Caco-2 (cell line): ENCODE data around the gene CD248. TPM values are rescaled to one million over a fixed set of nuclear protein-coding genes. Genes with fewer than 3 reads are reported as not detected.

Experiments used
- BruUV-seq: library from RNA; stranded (reverse); fragments of 400-500 nt; replicated peaks from 2 replicates; lab custom pipeline; 2021; lab: Mats Ljungman, UMichigan
- CTCF ChIA-PET: fragments of 300-600 bp; sonication (Branson Sonifier 250); formaldehyde crosslinking; loops from one replicate; lab custom pipeline; 2022; ENCODE audit warnings: antibody characterized with exemption; lab: Charles Lee
- POLR2A ChIA-PET: fragments of 300-600 bp; sonication (Branson Sonifier 250); formaldehyde crosslinking; loops from one replicate; lab custom pipeline; 2022; ENCODE audit warnings: antibody characterized with exemption; lab: Charles Lee
- DNase-seq, 2 experiments: peaks; one replicate each; pipeline versions ENCODE4 v3.0.0 to v3.0.0-alpha.2; 2020 to 2022
- H3K27me3 ChIP-seq: replicated peaks from 2 replicates; pipeline ENCODE4 v1.6.0; 2011; ENCODE audit warnings: low read length; ENCODE audit not compliant: control insufficient read depth, insufficient read depth
- H3K36me3 ChIP-seq: 2 replicates; pipeline ENCODE4 v1.5.1; 2011; ENCODE audit warnings: low read length; ENCODE audit not compliant: control insufficient read depth, insufficient read depth
- H3K4me1 ChIP-seq: fragments of 250-450 bp; sonication (Bioruptor Pico); 2 replicates; pipeline ENCODE4 v1.5.1; 2020; ENCODE audit warnings: mild to moderate bottlenecking
- H3K4me3 ChIP-seq: 2 replicates; pipeline ENCODE4 v1.5.1; 2011; ENCODE audit warnings: low read depth, mild to moderate bottlenecking, control low read depth, low read length
- H3K9me3 ChIP-seq: fragments of 250-450 bp; sonication (Bioruptor Pico); 2 replicates; pipeline ENCODE4 v1.5.1; 2020; ENCODE audit warnings: mild to moderate bottlenecking, moderate library complexity
- H3K27ac Mint-ChIP-seq: one replicate; pipeline ENCODE4 v1.8.0; 2022; ENCODE audit warnings: mixed read lengths; ENCODE audit not compliant: unreplicated experiment
- H3K27me3 Mint-ChIP-seq: one replicate; pipeline ENCODE4 v1.8.0; 2022; ENCODE audit warnings: mixed read lengths; ENCODE audit not compliant: insufficient read depth, unreplicated experiment
- H3K36me3 Mint-ChIP-seq: one replicate; pipeline ENCODE4 v1.8.0; 2022; ENCODE audit warnings: mild to moderate bottlenecking, mixed read lengths; ENCODE audit not compliant: insufficient read depth, unreplicated experiment
- H3K4me1 Mint-ChIP-seq: one replicate; pipeline ENCODE4 v1.8.0; 2022; ENCODE audit warnings: low read depth, mixed read lengths; ENCODE audit not compliant: unreplicated experiment
- H3K4me3 Mint-ChIP-seq: one replicate; pipeline ENCODE4 v1.8.0; 2022; ENCODE audit warnings: mild to moderate bottlenecking, moderate library complexity, mixed read lengths; ENCODE audit not compliant: unreplicated experiment
- H3K9me3 Mint-ChIP-seq: one replicate; pipeline ENCODE4 v1.8.0; 2022; ENCODE audit warnings: mixed read lengths; ENCODE audit not compliant: unreplicated experiment
- intact Hi-C: fragments of 100-400 bp; cut with micrococcal nuclease; formaldehyde crosslinking; loops from one replicate; pipeline ENCODE4 v1.10.0; 2022; ENCODE audit not compliant: unreplicated experiment
- total RNA-seq: library from RNA; stranded (reverse); gene quantifications from 2 replicates; pipeline ENCODE4 v1.2.3, GENCODE V29; 2022
- TF ChIP-seq, protein P1 (sequence below), 2 experiments: fragments of 200-600 bp in 1 of 2; IDR thresholded peaks; 1 replicate in 1 of 2; 2 replicates in 1 of 2; pipeline versions ENCODE4 v1.5.1 to v1.8.0; 2011 to 2022; ENCODE audit warnings: antibody characterized with exemption in 1 of 2, control low read depth in 1 of 2, inconsistent platforms in 1 of 2, low read depth in 1 of 2, low read length in 1 of 2, mild to moderate bottlenecking in 1 of 2, moderate library complexity in 1 of 2; ENCODE audit not compliant: insufficient read depth in 1 of 2, severe bottlenecking in 1 of 2, unreplicated experiment in 1 of 2

CD248 gene
- total RNA-seq, 1 experiment from 2014 or later = 0.27 TPM

DNA sequence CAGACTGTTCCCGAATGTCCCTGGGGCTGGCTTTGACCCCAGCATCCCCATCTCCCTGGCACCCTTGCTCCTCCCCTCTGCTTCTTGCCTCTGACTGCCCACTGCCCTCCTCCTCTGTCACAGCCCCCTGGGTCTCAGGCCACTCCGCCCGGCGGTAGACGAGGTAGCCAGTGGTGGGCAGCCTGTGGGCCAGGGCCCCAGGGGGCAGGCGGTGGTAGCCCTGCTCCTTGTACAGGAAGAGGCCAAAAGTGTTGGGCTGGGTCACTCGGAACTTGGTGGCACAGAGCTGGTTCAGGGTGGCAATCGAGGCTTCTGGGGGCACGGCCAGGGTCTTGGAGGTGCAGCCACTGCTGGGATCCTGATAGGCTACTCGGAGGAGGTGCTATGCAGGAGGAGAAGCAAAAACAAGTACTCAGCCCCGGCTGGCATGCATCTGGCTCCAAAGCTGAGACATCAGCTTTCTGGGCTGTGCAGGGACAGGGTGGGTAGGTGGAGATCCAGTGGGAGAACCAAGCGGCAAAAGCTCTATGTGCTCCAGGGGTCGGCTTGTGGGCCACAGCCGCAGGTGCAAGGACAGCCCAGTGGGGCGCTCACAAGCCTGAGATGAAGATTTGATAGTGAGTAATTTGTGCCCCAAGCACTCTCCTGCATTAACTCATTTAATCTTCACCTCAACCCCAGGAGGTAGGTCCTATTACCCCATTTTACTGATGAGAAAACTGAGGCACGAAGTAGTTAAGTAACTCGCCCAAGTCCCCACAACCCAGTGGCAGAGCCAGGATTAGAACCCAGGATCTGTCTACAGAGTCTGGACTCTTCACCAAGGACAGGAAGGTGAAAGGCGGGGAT is 15.8 kb upstream of the CD248 start:
- Mint-ChIP-seq H3K4me3 (no peak overlapping the region), H3K4me1 (peaks cover 18% of the 10 kb centered on the region), H3K27ac (no peak overlapping the region), H3K27me3 (no peaks in the 10 kb centered on the region), H3K9me3 (no peaks in the 10 kb centered on the region), H3K36me3 (peaks cover 21% of the 10 kb centered on the region)
- Histone ChIP-seq H3K4me1 (peaks cover 22% of the 10 kb centered on the region), H3K4me3 (no peak overlapping the region), H3K36me3 (no peaks in the 10 kb centered on the region), H3K9me3 (no peaks in the 10 kb centered on the region), H3K27me3 (no peaks in the 10 kb centered on the region)
- POLR2A ChIA-PET = no interaction called here
- intact Hi-C loops = no loop called here
- BruUV-seq = no TSS peak
- TF ChIP-seq, protein P1, sequence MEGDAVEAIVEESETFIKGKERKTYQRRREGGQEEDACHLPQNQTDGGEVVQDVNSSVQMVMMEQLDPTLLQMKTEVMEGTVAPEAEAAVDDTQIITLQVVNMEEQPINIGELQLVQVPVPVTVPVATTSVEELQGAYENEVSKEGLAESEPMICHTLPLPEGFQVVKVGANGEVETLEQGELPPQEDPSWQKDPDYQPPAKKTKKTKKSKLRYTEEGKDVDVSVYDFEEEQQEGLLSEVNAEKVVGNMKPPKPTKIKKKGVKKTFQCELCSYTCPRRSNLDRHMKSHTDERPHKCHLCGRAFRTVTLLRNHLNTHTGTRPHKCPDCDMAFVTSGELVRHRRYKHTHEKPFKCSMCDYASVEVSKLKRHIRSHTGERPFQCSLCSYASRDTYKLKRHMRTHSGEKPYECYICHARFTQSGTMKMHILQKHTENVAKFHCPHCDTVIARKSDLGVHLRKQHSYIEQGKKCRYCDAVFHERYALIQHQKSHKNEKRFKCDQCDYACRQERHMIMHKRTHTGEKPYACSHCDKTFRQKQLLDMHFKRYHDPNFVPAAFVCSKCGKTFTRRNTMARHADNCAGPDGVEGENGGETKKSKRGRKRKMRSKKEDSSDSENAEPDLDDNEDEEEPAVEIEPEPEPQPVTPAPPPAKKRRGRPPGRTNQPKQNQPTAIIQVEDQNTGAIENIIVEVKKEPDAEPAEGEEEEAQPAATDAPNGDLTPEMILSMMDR (IDR thresholded peaks at IDR 0.05; ENCODE audit: insufficient read depth in 1 of 2, low read depth in 1 of 2, low read length in 1 of 2, severe bottlenecking in 1 of 2, unreplicated experiment in 1 of 2) = no peak
- DNase-seq = no peak
- CTCF ChIA-PET = interaction anchor here (1.1 to 2.0 kb wide), 2 partner anchors 20 to 43 kb away, joined by 3 to 8 read pairs; partner anchors contain the start of gene YIF1A

DNA sequence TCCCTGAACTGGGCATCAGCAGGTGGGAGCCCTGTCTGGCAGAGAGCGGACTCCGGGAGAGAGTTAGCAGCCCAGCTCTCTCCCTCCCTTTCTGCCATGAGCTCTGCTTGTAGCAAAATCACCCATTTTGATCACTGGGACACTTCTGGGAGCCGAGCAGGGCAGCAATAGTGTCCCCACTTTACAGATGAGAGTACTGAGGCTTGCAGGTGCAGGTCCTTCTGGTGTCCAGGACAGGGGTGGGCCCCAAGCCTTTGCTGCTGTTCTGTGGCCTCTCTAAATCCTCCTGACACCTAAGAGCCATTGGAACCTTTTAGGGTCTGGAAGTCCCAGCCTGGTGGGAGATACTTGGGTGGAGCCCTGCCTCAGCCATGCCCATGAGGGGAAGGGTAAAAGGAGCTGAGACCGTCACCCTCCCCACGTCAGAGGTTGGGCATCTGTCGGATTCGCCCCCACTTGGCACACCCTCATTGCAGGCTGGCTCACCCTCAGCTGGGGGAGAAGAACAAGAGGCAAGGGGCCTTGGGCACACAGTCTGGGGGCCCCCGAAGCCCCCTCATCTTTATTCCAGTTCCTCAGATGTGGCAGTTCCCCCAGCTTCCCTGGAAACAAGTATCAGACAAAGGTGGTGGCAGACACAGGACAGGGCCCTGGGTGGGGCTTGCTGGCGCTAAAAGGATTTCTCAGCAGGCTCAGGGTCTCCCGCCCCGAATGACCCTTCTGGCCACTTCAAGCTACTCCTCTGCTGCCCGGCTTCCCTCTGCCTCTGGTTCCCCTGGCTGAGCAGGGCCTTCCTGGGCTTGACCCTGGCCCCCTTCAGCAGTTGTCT is 14.9 kb upstream of the CD248 start:
- CTCF ChIA-PET = interaction anchor here (1.1 to 2.0 kb wide), 2 partner anchors 19 to 43 kb away, joined by 3 to 8 read pairs; partner anchors contain the start of gene YIF1A
- intact Hi-C loops = no loop called here
- Histone ChIP-seq H3K4me1 (peaks cover 28% of the 10 kb centered on the region), H3K9me3 (no peaks in the 10 kb centered on the region), H3K4me3 (no peak overlapping the region), H3K36me3 (no peaks in the 10 kb centered on the region), H3K27me3 (no peaks in the 10 kb centered on the region)
- Mint-ChIP-seq H3K27ac (no peak overlapping the region), H3K27me3 (no peaks in the 10 kb centered on the region), H3K9me3 (no peaks in the 10 kb centered on the region), H3K4me1 (peaks cover 24% of the 10 kb centered on the region), H3K4me3 (no peak overlapping the region), H3K36me3 (peaks cover 21% of the 10 kb centered on the region)
- no TSS peak for BruUV-seq
- TF ChIP-seq, protein P1 (IDR thresholded peaks at IDR 0.05; ENCODE audit: insufficient read depth in 1 of 2, low read depth in 1 of 2, low read length in 1 of 2, severe bottlenecking in 1 of 2, unreplicated experiment in 1 of 2) = no peak
- DNase-seq = no peak
- POLR2A ChIA-PET = no interaction called here

DNA sequence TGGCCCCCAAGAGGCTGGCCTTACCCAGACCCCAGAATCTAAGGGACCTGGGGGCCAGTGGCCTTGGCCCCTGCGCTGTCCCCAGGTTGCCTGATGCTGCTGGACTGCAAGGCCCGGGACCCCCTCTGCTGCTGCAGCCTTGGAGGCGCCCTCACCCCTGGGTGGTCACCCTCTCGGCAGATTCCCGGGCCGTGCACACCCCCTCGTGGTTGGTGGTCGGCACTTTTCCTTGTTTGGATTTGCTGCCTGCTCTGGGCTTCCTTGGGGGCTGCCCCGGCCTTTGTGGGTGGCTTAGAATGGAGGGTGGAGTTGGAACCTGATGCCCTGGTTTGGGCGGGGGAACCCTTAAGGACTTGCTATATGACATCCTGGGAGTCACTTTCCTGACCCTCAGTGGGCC is 14.1 kb upstream of the CD248 start:
- peaks cover 14% of the 10 kb centered on the region for H3K36me3 Mint-ChIP-seq
- no TSS peak for BruUV-seq
- CTCF ChIA-PET = interaction anchor here (0.6 to 2.0 kb wide), 2 partner anchors 14 to 19 kb away, joined by 3 to 8 read pairs; partner anchors contain the start of gene CD248
- H3K27ac Mint-ChIP-seq = no peak overlapping the region
- Histone ChIP-seq H3K9me3 (no peaks in the 10 kb centered on the region), H3K27me3 (no peaks in the 10 kb centered on the region), H3K4me3 (no peak overlapping the region), H3K4me1 (peaks cover 28% of the 10 kb centered on the region), H3K36me3 (no peaks in the 10 kb centered on the region)
- H3K9me3 Mint-ChIP-seq = no peaks in the 10 kb centered on the region
- H3K27me3 Mint-ChIP-seq = no peaks in the 10 kb centered on the region
- POLR2A ChIA-PET = no interaction called here
- DNase-seq = no peak
- no peak overlapping the region for H3K4me3 Mint-ChIP-seq
- intact Hi-C loops = no loop called here
- H3K4me1 Mint-ChIP-seq = peaks cover 17% of the 10 kb centered on the region
- TF ChIP-seq, protein P1 (IDR thresholded peaks at IDR 0.05; ENCODE audit: insufficient read depth in 1 of 2, low read depth in 1 of 2, low read length in 1 of 2, severe bottlenecking in 1 of 2, unreplicated experiment in 1 of 2) = no peak
